Ishikawa (cell line): ENCODE data around the gene FEV.

ENCODE experiments used
- CEBPB ChIP-seq: IDR thresholded peaks from 2 replicates; pipeline ENCODE4 v1.6.1; 2012
- CREB1 ChIP-seq: IDR thresholded peaks from 2 replicates; pipeline ENCODE4 v1.6.1; 2012; ENCODE audit warnings: low read depth
- EP300 ChIP-seq: IDR thresholded peaks from 2 replicates; pipeline ENCODE4 v1.6.1; 2012; ENCODE audit warnings: borderline replicate concordance
- FOXM1 ChIP-seq: IDR thresholded peaks from 2 replicates; pipeline ENCODE4 v1.6.1; 2012; ENCODE audit warnings: low read depth, borderline replicate concordance
- MAX ChIP-seq: IDR thresholded peaks from 2 replicates; pipeline ENCODE4 v1.6.1; 2012
- RAD21 ChIP-seq: IDR thresholded peaks from 2 replicates; pipeline ENCODE4 v1.6.1; 2012; ENCODE audit warnings: low read depth
- TCF12 ChIP-seq: IDR thresholded peaks from 2 replicates; pipeline ENCODE4 v1.6.1; 2012; ENCODE audit warnings: low read depth
- TEAD4 ChIP-seq: IDR thresholded peaks from 2 replicates; pipeline ENCODE4 v1.6.1; 2012
- USF1 ChIP-seq: IDR thresholded peaks from 2 replicates; pipeline ENCODE4 v1.6.1; 2012
- YY1 ChIP-seq: IDR thresholded peaks from 2 replicates; pipeline ENCODE4 v1.6.1; 2012; ENCODE audit warnings: low read depth
- ZBTB7A ChIP-seq: IDR thresholded peaks from 2 replicates; pipeline ENCODE4 v1.6.1; 2012; ENCODE audit warnings: low read depth

GRCh38 chr2:219000569-219000960 lies 15.6 kb upstream of the FEV start:
- TF ChIP-seq MAX, result no peak
- no peak for TF ChIP-seq USF1
- no peak for TF ChIP-seq YY1
- TF ChIP-seq TCF12, result no peak
- TF ChIP-seq EP300, result no peak
- TF ChIP-seq FOXM1, result no peak
- TF ChIP-seq TEAD4, result no peak
- TF ChIP-seq ZBTB7A, result no peak
- TF ChIP-seq CREB1, result no peak
- no peak for TF ChIP-seq CEBPB
- TF ChIP-seq RAD21, result no peak
